ENCODE results near the gene SNRPA.

- no peak for TF ChIP-seq CTCF (IDR thresholded peaks at IDR 0.05)
- TF ChIP-seq POLR2A (IDR thresholded peaks at IDR 0.05) = no peak
- TF ChIP-seq EP300 (IDR thresholded peaks at IDR 0.05) = no peak
Measured at GRCh38 chr19:40703029-40703755, 47.8 kb upstream of the SNRPA start.
